ENCODE results near the gene BTN2A1. TPM values are rescaled to one million over a fixed set of nuclear protein-coding genes. Genes with fewer than 3 reads are reported as not detected.

The BTN2A1 gene
- total and polyA plus RNA-seq, 2 of the 13 experiments (the other 11 are each of a cell fraction or from before 2014, with no cell fraction given), result 16.4 to 30.4 TPM

- TF ChIP-seq, protein P1, sequence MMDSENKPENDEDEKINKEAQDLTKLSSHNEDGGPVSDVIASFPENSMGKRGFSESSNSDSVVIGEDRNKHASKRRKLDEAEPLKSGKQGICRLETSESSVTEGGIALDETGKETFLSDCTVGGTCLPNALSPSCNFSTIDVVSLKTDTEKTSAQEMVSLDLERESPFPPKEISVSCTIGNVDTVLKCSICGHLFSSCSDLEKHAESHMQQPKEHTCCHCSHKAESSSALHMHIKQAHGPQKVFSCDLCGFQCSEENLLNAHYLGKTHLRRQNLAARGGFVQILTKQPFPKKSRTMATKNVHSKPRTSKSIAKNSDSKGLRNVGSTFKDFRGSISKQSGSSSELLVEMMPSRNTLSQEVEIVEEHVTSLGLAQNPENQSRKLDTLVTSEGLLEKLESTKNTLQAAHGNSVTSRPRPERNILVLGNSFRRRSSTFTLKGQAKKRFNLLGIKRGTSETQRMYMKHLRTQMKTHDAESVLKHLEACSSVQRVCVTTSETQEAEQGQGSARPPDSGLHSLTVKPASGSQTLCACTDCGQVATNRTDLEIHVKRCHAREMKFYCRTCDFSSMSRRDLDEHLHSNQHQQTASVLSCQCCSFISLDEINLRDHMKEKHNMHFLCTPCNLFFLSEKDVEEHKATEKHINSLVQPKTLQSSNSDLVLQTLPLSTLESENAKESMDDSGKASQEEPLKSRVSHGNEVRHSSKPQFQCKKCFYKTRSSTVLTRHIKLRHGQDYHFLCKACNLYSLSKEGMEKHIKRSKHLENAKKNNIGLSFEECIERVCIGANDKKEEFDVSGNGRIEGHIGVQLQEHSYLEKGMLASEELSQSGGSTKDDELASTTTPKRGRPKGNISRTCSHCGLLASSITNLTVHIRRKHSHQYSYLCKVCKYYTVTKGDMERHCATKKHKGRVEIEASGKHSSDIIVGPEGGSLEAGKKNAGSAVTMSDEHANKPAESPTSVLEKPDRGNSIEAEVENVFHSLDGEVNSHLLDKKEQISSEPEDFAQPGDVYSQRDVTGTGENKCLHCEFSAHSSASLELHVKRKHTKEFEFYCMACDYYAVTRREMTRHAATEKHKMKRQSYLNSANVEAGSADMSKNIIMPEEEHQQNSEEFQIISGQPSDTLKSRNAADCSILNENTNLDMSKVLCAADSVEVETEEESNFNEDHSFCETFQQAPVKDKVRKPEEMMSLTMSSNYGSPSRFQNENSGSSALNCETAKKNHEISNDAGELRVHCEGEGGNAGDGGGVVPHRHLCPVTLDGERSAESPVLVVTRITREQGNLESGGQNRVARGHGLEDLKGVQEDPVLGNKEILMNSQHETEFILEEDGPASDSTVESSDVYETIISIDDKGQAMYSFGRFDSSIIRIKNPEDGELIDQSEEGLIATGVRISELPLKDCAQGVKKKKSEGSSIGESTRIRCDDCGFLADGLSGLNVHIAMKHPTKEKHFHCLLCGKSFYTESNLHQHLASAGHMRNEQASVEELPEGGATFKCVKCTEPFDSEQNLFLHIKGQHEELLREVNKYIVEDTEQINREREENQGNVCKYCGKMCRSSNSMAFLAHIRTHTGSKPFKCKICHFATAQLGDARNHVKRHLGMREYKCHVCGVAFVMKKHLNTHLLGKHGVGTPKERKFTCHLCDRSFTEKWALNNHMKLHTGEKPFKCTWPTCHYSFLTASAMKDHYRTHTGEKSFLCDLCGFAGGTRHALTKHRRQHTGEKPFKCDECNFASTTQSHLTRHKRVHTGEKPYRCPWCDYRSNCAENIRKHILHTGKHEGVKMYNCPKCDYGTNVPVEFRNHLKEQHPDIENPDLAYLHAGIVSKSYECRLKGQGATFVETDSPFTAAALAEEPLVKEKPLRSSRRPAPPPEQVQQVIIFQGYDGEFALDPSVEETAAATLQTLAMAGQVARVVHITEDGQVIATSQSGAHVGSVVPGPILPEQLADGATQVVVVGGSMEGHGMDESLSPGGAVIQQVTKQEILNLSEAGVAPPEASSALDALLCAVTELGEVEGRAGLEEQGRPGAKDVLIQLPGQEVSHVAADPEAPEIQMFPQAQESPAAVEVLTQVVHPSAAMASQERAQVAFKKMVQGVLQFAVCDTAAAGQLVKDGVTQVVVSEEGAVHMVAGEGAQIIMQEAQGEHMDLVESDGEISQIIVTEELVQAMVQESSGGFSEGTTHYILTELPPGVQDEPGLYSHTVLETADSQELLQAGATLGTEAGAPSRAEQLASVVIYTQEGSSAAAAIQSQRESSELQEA (CRISPR knock-in tag; IDR thresholded peaks at IDR 0.05; ENCODE audit: not compliant biosample characterization), result no peak
- TF ChIP-seq HMGA1 (CRISPR knock-in tag; conservative IDR thresholded peaks at IDR 0.05) (no peak), SMYD3 (CRISPR knock-in tag; IDR thresholded peaks at IDR 0.05) (no peak), EP300 (IDR thresholded peaks at IDR 0.05; ENCODE audit: low read depth in 2 of 2, low read length in 2 of 2) (no peak), EP300 (CRISPR knock-in tag; IDR thresholded peaks at IDR 0.05; ENCODE audit: borderline replicate concordance) (no peak), NCOA5 (CRISPR knock-in tag; IDR thresholded peaks at IDR 0.05) (no peak), HNF4A (CRISPR knock-in tag; IDR thresholded peaks at IDR 0.05) (peak; percentile 93), NFIB (CRISPR knock-in tag; IDR thresholded peaks at IDR 0.05; ENCODE audit: borderline replicate concordance) (no peak), KMT2B (CRISPR knock-in tag; IDR thresholded peaks at IDR 0.05) (no peak), KDM1A (CRISPR knock-in tag; IDR thresholded peaks at IDR 0.05) (no peak)
- TF ChIP-seq, protein P2, sequence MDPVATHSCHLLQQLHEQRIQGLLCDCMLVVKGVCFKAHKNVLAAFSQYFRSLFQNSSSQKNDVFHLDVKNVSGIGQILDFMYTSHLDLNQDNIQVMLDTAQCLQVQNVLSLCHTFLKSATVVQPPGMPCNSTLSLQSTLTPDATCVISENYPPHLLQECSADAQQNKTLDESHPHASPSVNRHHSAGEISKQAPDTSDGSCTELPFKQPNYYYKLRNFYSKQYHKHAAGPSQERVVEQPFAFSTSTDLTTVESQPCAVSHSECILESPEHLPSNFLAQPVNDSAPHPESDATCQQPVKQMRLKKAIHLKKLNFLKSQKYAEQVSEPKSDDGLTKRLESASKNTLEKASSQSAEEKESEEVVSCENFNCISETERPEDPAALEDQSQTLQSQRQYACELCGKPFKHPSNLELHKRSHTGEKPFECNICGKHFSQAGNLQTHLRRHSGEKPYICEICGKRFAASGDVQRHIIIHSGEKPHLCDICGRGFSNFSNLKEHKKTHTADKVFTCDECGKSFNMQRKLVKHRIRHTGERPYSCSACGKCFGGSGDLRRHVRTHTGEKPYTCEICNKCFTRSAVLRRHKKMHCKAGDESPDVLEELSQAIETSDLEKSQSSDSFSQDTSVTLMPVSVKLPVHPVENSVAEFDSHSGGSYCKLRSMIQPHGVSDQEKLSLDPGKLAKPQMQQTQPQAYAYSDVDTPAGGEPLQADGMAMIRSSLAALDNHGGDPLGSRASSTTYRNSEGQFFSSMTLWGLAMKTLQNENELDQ (CRISPR knock-in tag; IDR thresholded peaks at IDR 0.05; ENCODE audit: borderline replicate concordance), result no peak
- TF ChIP-seq, protein P3, sequence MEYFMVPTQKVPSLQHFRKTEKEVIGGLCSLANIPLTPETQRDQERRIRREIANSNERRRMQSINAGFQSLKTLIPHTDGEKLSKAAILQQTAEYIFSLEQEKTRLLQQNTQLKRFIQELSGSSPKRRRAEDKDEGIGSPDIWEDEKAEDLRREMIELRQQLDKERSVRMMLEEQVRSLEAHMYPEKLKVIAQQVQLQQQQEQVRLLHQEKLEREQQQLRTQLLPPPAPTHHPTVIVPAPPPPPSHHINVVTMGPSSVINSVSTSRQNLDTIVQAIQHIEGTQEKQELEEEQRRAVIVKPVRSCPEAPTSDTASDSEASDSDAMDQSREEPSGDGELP (IDR thresholded peaks at IDR 0.05; ENCODE audit: borderline replicate concordance, low read depth), result peak; percentile 22; the same call in 1 of the 2 replicates
- TF ChIP-seq, protein P4, sequence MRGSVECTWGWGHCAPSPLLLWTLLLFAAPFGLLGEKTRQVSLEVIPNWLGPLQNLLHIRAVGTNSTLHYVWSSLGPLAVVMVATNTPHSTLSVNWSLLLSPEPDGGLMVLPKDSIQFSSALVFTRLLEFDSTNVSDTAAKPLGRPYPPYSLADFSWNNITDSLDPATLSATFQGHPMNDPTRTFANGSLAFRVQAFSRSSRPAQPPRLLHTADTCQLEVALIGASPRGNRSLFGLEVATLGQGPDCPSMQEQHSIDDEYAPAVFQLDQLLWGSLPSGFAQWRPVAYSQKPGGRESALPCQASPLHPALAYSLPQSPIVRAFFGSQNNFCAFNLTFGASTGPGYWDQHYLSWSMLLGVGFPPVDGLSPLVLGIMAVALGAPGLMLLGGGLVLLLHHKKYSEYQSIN (CRISPR knock-in tag; IDR thresholded peaks at IDR 0.05; ENCODE audit: borderline replicate concordance), result no peak
Measured at GRCh38 chr6:26470643-26471042, 12.9 kb downstream of the BTN2A1 start (continued).
